GM12878 (cell line): ENCODE data around the gene CDH16. TPM values are rescaled to one million over a fixed set of nuclear protein-coding genes. Genes with fewer than 3 reads are reported as not detected.

Experiments
- ATAC-seq: fragments of 200-7000 bp; cut with Tn5 transposase; 3 replicates; pipeline ENCODE4 v1.9.1; 2020; ENCODE audit warnings: mild to moderate bottlenecking, moderate library complexity
- BruUV-seq: library from RNA; stranded (reverse); fragments of 400-500 nt; replicated peaks from 2 replicates; lab custom pipeline; 2021; lab: Mats Ljungman, UMichigan
- CTCF ChIA-PET: fragments of 300-600 bp; sonication (Branson Sonifier 250); formaldehyde crosslinking; extraction: SDS; loops from one replicate; lab custom pipeline; 2021; ENCODE audit warnings: inconsistent platforms; lab: Yijun Ruan, JAX
- POLR2A ChIA-PET: fragments of 350-600 bp; formaldehyde crosslinking; extraction: SDS; loops from one replicate; lab custom pipeline; 2021; ENCODE audit warnings: inconsistent platforms; lab: Charles Lee
- RAD21 ChIA-PET: fragments of 300-600 bp; sonication (Branson Sonifier 250); formaldehyde crosslinking; loops from one replicate; lab custom pipeline; 2023; ENCODE audit warnings: antibody characterized with exemption; ENCODE audit not compliant: unreplicated experiment; lab: Charles Lee
- SMC1A ChIA-PET: fragments of 300-600 bp; sonication (Branson Sonifier 250); formaldehyde crosslinking; loops from one replicate; lab custom pipeline; 2023; ENCODE audit not compliant: unreplicated experiment, uncharacterized antibody; lab: Charles Lee
- DNase-seq: peaks from one replicate; pipeline ENCODE4 v3.0.0-alpha.2; 2011; ENCODE audit warnings: low read depth, low spot score
- FAIRE-seq: peaks from 3 replicates; lab custom pipeline; 2011; peaks lifted over from hg19 to GRCh38; lab: Jason Lieb, UNC
- H2AFZ ChIP-seq: 2 replicates; pipeline ENCODE4 v1.6.0; 2011; ENCODE audit warnings: low read depth, low read length, control low read depth; ENCODE audit not compliant: control insufficient read depth
- H3K27ac ChIP-seq: 2 replicates; pipeline ENCODE4 v1.5.1; 2011; ENCODE audit warnings: control low read depth; ENCODE audit not compliant: control insufficient read depth, insufficient read depth
- H3K27me3 ChIP-seq, 2 experiments: replicated peaks in 1 of 2; 2 replicates each; pipeline versions ENCODE4 v1.6.0 to v1.6.1; 2011; ENCODE audit warnings: low read length in 1 of 2; ENCODE audit not compliant: control insufficient read depth in 2 of 2, insufficient read depth in 2 of 2
- H3K36me3 ChIP-seq, 2 experiments: 2 replicates each; pipeline ENCODE4 v1.5.1; 2011; ENCODE audit warnings: low read length in 1 of 2; ENCODE audit not compliant: control insufficient read depth in 2 of 2, insufficient read depth in 2 of 2
- H3K4me1 ChIP-seq: 2 replicates; pipeline ENCODE4 v1.6.1; 2011; ENCODE audit warnings: mild to moderate bottlenecking, low read length, moderate library complexity, mixed read lengths; ENCODE audit not compliant: control insufficient read depth, insufficient read depth
- H3K4me2 ChIP-seq: 2 replicates; pipeline ENCODE4 v1.6.0; 2011; ENCODE audit warnings: control low read depth; ENCODE audit not compliant: control insufficient read depth, insufficient read depth
- H3K4me3 ChIP-seq: fragments of 200-600 bp; sonication (generic); 2 replicates; pipeline ENCODE4 v1.5.1; 2016
- H3K79me2 ChIP-seq: 2 replicates; pipeline ENCODE4 v1.6.0; 2011; ENCODE audit warnings: low read length; ENCODE audit not compliant: control insufficient read depth, insufficient read depth
- H3K9ac ChIP-seq: 2 replicates; pipeline ENCODE4 v1.8.0; 2011; ENCODE audit warnings: low read length, control low read depth, mixed read lengths; ENCODE audit not compliant: control insufficient read depth, insufficient read depth
- H3K9me3 ChIP-seq: replicated peaks from 3 replicates; pipeline ENCODE4 v1.5.1; 2011; ENCODE audit warnings: mild to moderate bottlenecking, low read length; ENCODE audit not compliant: control insufficient read depth, insufficient read depth
- H4K20me1 ChIP-seq: 2 replicates; pipeline ENCODE4 v1.6.0; 2011; ENCODE audit not compliant: control insufficient read depth, insufficient read depth
- ASH2L ChIP-seq: fragments of 300-600, 200-600 bp; sonication (generic); IDR thresholded peaks from 2 replicates; pipeline ENCODE4 v1.6.1; 2017; ENCODE audit warnings: low read depth, mild to moderate bottlenecking, borderline replicate concordance
- ATF2 ChIP-seq: IDR thresholded peaks from 2 replicates; pipeline ENCODE4 v1.6.1; 2012; ENCODE audit warnings: low read length, inconsistent platforms
- BACH1 ChIP-seq: fragments of 450-650 bp; IDR thresholded peaks from 2 replicates; pipeline ENCODE4 v1.6.1; 2017; ENCODE audit warnings: mild to moderate bottlenecking, borderline replicate concordance
- BRCA1 ChIP-seq: IDR thresholded peaks from 2 replicates; pipeline ENCODE4 v1.6.1; 2011; ENCODE audit warnings: low read depth, low read length, improper control_type of control experiment
- E4F1 ChIP-seq: fragments of 450-650 bp; IDR thresholded peaks from 2 replicates; pipeline ENCODE4 v1.6.1; 2018; ENCODE audit warnings: borderline replicate concordance, mild to moderate bottlenecking; ENCODE audit not compliant: partially characterized antibody
- EGR1 ChIP-seq, 2 experiments: IDR thresholded peaks; 1 replicate in 1 of 2; 2 replicates in 1 of 2; pipeline ENCODE4 v1.6.1; 2011 to 2012; ENCODE audit warnings: low read depth in 2 of 2, low read length in 2 of 2, borderline replicate concordance in 1 of 2, mild to moderate bottlenecking in 1 of 2, moderate library complexity in 1 of 2
- HCFC1 ChIP-seq: fragments of 150-350 bp; IDR thresholded peaks from 2 replicates; pipeline ENCODE4 v1.6.1; 2014; ENCODE audit warnings: low read length
- KLF5 ChIP-seq: fragments of 450-650 bp; IDR thresholded peaks from 2 replicates; pipeline ENCODE4 v1.6.1; 2014; ENCODE audit warnings: mild to moderate bottlenecking; ENCODE audit not compliant: partially characterized antibody
- NRF1 ChIP-seq: conservative IDR thresholded peaks from 2 replicates; pipeline ENCODE4 v1.6.1; 2011; ENCODE audit warnings: mild to moderate bottlenecking, low read depth, low read length, improper control_type of control experiment
- RB1 ChIP-seq: fragments of 450-650 bp; formaldehyde crosslinking; IDR thresholded peaks from 2 replicates; pipeline ENCODE4 v1.6.1; 2017; ENCODE audit warnings: mild to moderate bottlenecking, borderline replicate concordance
- USF2 ChIP-seq: IDR thresholded peaks from 2 replicates; pipeline ENCODE4 v1.6.1; 2011; ENCODE audit warnings: low read depth, low read length, improper control_type of control experiment, borderline replicate concordance
- ZNF24 ChIP-seq: fragments of 450-650 bp; IDR thresholded peaks from 2 replicates; pipeline ENCODE4 v1.6.1; 2017; ENCODE audit warnings: antibody characterized with exemption, mild to moderate bottlenecking
- ZNF622 ChIP-seq: fragments of 450-650 bp; IDR thresholded peaks from 2 replicates; pipeline ENCODE4 v1.6.1; 2017; ENCODE audit warnings: mild to moderate bottlenecking, inconsistent platforms
- WGBS: methylation state at CpG from one replicate; pipeline ENCODE4 v1.1.6; 2016; ENCODE audit warnings: low lambda C conversion rate; ENCODE audit not compliant: insufficient replicate concordance, insufficient coverage; ENCODE audit errors: missing lambda C conversion rate; 5-methylcytosine and 5-hydroxymethylcytosine counted together
- in situ Hi-C: fragments of 300-500 bp; cut with MboI; formaldehyde crosslinking; loops from 9 replicates; pipeline ENCODE4 v1.14.3; 2018; ENCODE audit warnings: mixed read lengths
- intact Hi-C: fragments of 100-400 bp; cut with micrococcal nuclease; formaldehyde crosslinking; loops from one replicate; pipeline ENCODE4 v1.14.2; 2022; ENCODE audit not compliant: unreplicated experiment
- polyA plus RNA-seq, 11 experiments: library from polyadenylated mRNA; depleted of rRNA in 4 of 11; unstranded in 6 of 11; stranded (reverse) in 5 of 11; fragments of >200 nt; fragmentation: Nextera tagmentation in 4 of 11; fragmentation: Illumina TruSeq in 1 of 11; extraction: Ambion mirVana in 4 of 11; extraction: Trizol in 1 of 11; gene quantifications; 1 replicate in 1 of 11; 2 replicates in 10 of 11; pipeline versions ENCODE4 v1.2.1 to v1.2.3, GENCODE V29; 2011 to 2016; ENCODE audit warnings: inconsistent platforms in 2 of 11, missing spikeins in 2 of 11, low read depth in 1 of 11
- total RNA-seq, 4 experiments: library from RNA; depleted of rRNA in 3 of 4; stranded (reverse); fragments of >200 nt in 3 of 4; fragmentation: Illumina TruSeq in 1 of 4; extraction: Trizol in 1 of 4; gene quantifications; 2 replicates each; pipeline versions ENCODE4 v1.2.1 to v1.2.3, GENCODE V29; 2013 to 2021

Gene CDH16
- total and polyA plus RNA-seq, 10 of the 15 experiments (the other 5 are each of a cell fraction or from before 2014, with no cell fraction given): 0.05 TPM; not detected in 9

DNA sequence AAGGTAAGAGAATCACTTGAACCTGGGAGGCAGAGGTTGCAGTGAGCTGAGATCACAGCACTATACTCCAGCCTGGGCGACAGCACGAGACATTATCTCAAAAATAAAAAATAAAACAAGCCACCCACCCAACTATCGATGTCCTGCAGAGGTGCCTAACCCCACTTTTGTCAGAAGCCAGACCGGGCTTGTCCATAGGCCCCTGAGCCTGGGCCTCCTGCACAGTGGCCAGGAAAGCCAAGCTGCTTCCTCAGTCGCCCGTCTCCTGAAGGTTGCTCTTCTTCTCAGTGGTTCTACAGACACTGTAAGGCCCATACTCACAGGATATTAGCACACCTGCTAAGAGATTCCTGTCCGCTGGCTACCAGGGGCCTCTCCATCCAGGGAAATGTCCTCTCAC, 27.9 kb upstream of the CDH16 start (continued):
- no peak for TF ChIP-seq ATF2
- TF ChIP-seq BRCA1: no peak
- no peak for TF ChIP-seq E4F1
- no peak for TF ChIP-seq ZNF24
- no peak for TF ChIP-seq ZNF622

DNA sequence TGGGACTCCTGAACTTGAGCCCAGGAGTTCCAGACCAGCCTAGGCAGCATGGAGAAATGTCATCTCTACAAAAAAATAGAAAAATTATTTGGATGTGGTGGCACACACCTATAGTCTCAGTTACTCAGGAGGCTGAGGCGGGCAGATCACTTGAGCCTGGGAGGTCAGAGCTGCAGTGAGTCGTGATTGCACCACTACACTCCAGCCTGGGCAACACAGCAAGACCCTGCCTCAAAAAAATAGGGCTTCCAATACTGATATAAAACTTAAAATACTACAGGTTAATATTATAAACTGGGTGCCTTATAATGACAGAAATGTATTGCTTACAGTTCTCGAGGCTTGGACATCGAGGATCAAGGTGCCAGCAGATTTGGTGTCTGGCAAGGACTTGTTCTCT, 27.3 kb upstream of the CDH16 start:
- Histone ChIP-seq H3K9ac (no peak overlapping the region), H3K36me3 (no peaks in the 10 kb centered on the region; a peak in 3 of 4 replicates), H3K9me3 (no peaks in the 10 kb centered on the region), H4K20me1 (no peaks in the 10 kb centered on the region), H3K4me1 (peaks cover 19% of the 10 kb centered on the region), H3K79me2 (no peaks in the 10 kb centered on the region), H3K4me3 (no peak overlapping the region), H3K4me2 (no peak overlapping the region), H2AFZ (no peak overlapping the region), H3K27ac (no peak overlapping the region), H3K27me3 (no peaks in the 10 kb centered on the region)
- no peak for ATAC-seq
- TF ChIP-seq EGR1 (IDR thresholded peaks at IDR 0.05; ENCODE audit: borderline replicate concordance in 1 of 2, low read depth in 2 of 2, low read length in 2 of 2) (no peak), ATF2 (no peak), USF2 (no peak), HCFC1 (no peak), NRF1 (no peak), ASH2L (no peak), BACH1 (no peak), KLF5 (no peak), RB1 (no peak)
- no TSS peak for BruUV-seq
- SMC1A ChIA-PET: no interaction called here
- CTCF ChIA-PET: interaction anchor here (2.2 kb wide), 1 partner anchor 30 kb away, joined by 8 read pairs; no protein-coding TSS in a partner anchor
- intact Hi-C loops: no loop called here
- FAIRE-seq: no peak
- 98% methylated on average over 4 of the region's 4 CpGs for WGBS
- POLR2A ChIA-PET: no interaction called here
- in situ Hi-C loops: no loop called here
- DNase-seq: no peak
- RAD21 ChIA-PET: no interaction called here
